HEK293 (cell line): ENCODE data around the gene PLOD3.
A peak's percentile ranks its signal among the peaks of the same experiment; 100 is the strongest.

Source experiments
- CTCF ChIA-PET: fragments of 350-600 bp; formaldehyde crosslinking; extraction: SDS; loops from one replicate; lab custom pipeline; 2021; ENCODE audit warnings: antibody characterized with exemption; lab: Yijun Ruan, JAX
- POLR2A ChIA-PET: fragments of 300-600 bp; formaldehyde crosslinking; extraction: SDS; loops from one replicate; lab custom pipeline; 2020; ENCODE audit warnings: antibody characterized with exemption, inconsistent platforms; lab: Yijun Ruan, JAX
- H3K27ac ChIP-seq: fragments of 200-500 bp; sonication (Bioruptor generic); 2 replicates; pipeline ENCODE4 v1.5.1; 2014; ENCODE audit warnings: low read depth, low read length, control low read depth, inconsistent platforms; ENCODE audit errors: extremely low read depth
- H3K36me3 ChIP-seq, 2 experiments: fragments of 200-500 bp in 1 of 2; sonication (Bioruptor generic) in 1 of 2; 1 replicate in 1 of 2; 2 replicates in 1 of 2; pipeline ENCODE4 v1.5.1; 2014 to 2017; ENCODE audit warnings: inconsistent platforms in 2 of 2, low read length in 2 of 2; ENCODE audit not compliant: control insufficient read depth in 2 of 2, insufficient read depth in 1 of 2
- H3K4me1 ChIP-seq: fragments of 200-500 bp; sonication (Bioruptor generic); 2 replicates; pipeline ENCODE4 v1.5.1; 2014; ENCODE audit warnings: mild to moderate bottlenecking, low read length, inconsistent platforms; ENCODE audit not compliant: control insufficient read depth, insufficient read depth
- H3K4me3 ChIP-seq: 2 replicates; pipeline ENCODE4 v1.5.1; 2011; ENCODE audit warnings: low read depth, mild to moderate bottlenecking, control low read depth, low read length, moderate library complexity
- H3K9me3 ChIP-seq: fragments of 200-500 bp; sonication (Bioruptor generic); 2 replicates; pipeline ENCODE4 v1.5.1; 2014; ENCODE audit warnings: low read depth, low read length, inconsistent platforms; ENCODE audit not compliant: control insufficient read depth, insufficient read depth
- BCL11B ChIP-seq: fragments of 450-650 bp; formaldehyde crosslinking; IDR thresholded peaks from 2 replicates; pipeline ENCODE4 v1.5.1; 2016; ENCODE audit warnings: low read depth, missing biosample characterization, missing genetic modification characterization
- EGR2 ChIP-seq: fragments of 450-650 bp; formaldehyde crosslinking; IDR thresholded peaks from 2 replicates; pipeline ENCODE4 v1.5.1; 2016; ENCODE audit warnings: low read depth, missing biosample characterization, missing genetic modification characterization
- GLIS1 ChIP-seq: fragments of 450-650 bp; formaldehyde crosslinking; IDR thresholded peaks from 2 replicates; pipeline ENCODE4 v1.5.1; 2016; ENCODE audit warnings: missing biosample characterization, missing genetic modification characterization
- GLIS2 ChIP-seq: fragments of 450-650 bp; formaldehyde crosslinking; IDR thresholded peaks from 2 replicates; pipeline ENCODE4 v1.5.1; 2016; ENCODE audit warnings: missing biosample characterization, missing genetic modification characterization
- IKZF3 ChIP-seq: fragments of 450-650 bp; IDR thresholded peaks from 2 replicates; pipeline ENCODE4 v1.5.0; 2018; ENCODE audit warnings: missing biosample characterization, mild to moderate bottlenecking, missing genetic modification characterization, moderate library complexity
- ZBTB26 ChIP-seq: fragments of 450-650 bp; formaldehyde crosslinking; optimal IDR thresholded peaks from 2 replicates; pipeline ENCODE3; 2016; ENCODE audit warnings: missing biosample characterization, mild to moderate bottlenecking, missing genetic modification characterization
- ZBTB8A ChIP-seq: fragments of 450-650 bp; formaldehyde crosslinking; IDR thresholded peaks from 2 replicates; pipeline ENCODE4 v1.5.1; 2016; ENCODE audit warnings: missing biosample characterization, missing genetic modification characterization
- ZFHX2 ChIP-seq: fragments of 450-650 bp; formaldehyde crosslinking; conservative IDR thresholded peaks from 2 replicates; pipeline ENCODE4 v1.5.1; 2016; ENCODE audit warnings: missing biosample characterization, missing genetic modification characterization
- ZIC2 ChIP-seq: fragments of 450-650 bp; formaldehyde crosslinking; IDR thresholded peaks from 2 replicates; pipeline ENCODE4 v1.5.1; 2016; ENCODE audit warnings: missing biosample characterization, missing genetic modification characterization
- ZNF10 ChIP-seq: fragments of 450-650 bp; formaldehyde crosslinking; IDR thresholded peaks from 2 replicates; pipeline ENCODE4 v1.5.1; 2017; ENCODE audit warnings: missing biosample characterization, missing genetic modification characterization
- ZNF433 ChIP-seq: fragments of 450-650 bp; formaldehyde crosslinking; IDR thresholded peaks from 2 replicates; pipeline ENCODE4 v1.5.1; 2016; ENCODE audit warnings: missing biosample characterization, missing genetic modification characterization, low read depth
- ZNF449 ChIP-seq: fragments of 450-650 bp; formaldehyde crosslinking; IDR thresholded peaks from 2 replicates; pipeline ENCODE4 v1.5.1; 2017; ENCODE audit warnings: missing biosample characterization, mild to moderate bottlenecking, missing genetic modification characterization, moderate library complexity
- ZNF549 ChIP-seq: fragments of 450-650 bp; IDR thresholded peaks from 2 replicates; pipeline ENCODE4 v1.5.1; 2018; ENCODE audit warnings: missing biosample characterization, missing genetic modification characterization, mild to moderate bottlenecking, inconsistent platforms, moderate library complexity
- ZNF677 ChIP-seq: fragments of 450-650 bp; IDR thresholded peaks from 2 replicates; pipeline ENCODE4 v1.5.0; 2018; ENCODE audit warnings: missing biosample characterization, mild to moderate bottlenecking, missing genetic modification characterization, moderate library complexity
- ZNF777 ChIP-seq: fragments of 450-650 bp; formaldehyde crosslinking; IDR thresholded peaks from 2 replicates; pipeline ENCODE4 v1.5.1; 2017; ENCODE audit warnings: missing biosample characterization, missing genetic modification characterization, borderline replicate concordance
- TF ChIP-seq, protein P1 (sequence below): fragments of 450-650 bp; formaldehyde crosslinking; IDR thresholded peaks from 2 replicates; pipeline ENCODE4 v1.5.1; 2016; ENCODE audit warnings: missing biosample characterization, missing genetic modification characterization
- TF ChIP-seq, protein P2 (sequence below): fragments of 450-650 bp; formaldehyde crosslinking; IDR thresholded peaks from 2 replicates; pipeline ENCODE4 v1.5.1; 2016; ENCODE audit warnings: missing biosample characterization, missing genetic modification characterization
- TF ChIP-seq, protein P3 (sequence below): IDR thresholded peaks from 2 replicates; pipeline ENCODE4 v1.6.1; 2011; ENCODE audit warnings: mild to moderate bottlenecking, low read depth, low read length, borderline replicate concordance

PLOD3 gene

DNA sequence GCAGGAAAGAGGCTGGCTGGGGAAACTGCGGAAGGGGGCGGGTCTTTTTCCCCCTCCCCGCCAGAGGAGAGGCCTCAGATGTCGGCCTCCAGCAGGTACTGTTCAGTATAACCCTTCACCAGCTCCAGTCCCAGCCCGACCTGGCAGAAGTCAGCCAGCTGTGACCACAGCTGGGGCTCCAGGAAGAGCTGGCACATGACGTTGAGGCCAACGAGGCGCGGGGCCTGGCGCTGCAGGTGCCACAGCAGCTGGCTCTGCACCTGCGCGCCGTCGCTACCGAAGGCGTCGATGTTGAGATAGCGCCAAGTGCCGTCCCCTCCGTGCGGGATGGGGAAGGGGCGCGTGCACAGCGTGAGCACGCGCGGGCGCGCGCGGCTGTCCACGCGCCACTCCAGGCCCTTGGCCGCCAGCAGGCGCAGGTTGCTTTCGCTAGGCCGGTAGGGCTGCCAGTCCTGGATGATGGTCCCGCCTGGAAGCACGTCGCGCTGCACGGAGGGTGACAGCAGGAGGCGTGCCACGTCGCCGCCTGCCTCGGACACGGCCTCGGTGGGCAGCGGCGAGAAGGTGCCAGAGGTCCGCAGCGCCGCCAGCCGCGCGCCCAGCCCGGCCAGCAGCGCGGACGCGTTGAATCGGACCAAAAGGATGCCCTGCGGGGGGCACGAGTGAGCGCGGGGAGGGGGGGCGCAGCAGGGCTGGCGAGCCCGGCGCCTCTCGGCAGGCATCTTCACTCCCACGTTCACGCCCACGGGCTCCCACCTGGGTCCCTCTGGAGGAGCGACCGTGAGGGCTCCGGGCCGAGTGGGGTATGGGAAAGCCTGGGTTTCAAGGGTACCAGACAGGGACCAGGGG is 45.2 kb downstream of the PLOD3 start:
- H3K9me3 ChIP-seq: no peaks in the 10 kb centered on the region
- H3K36me3 ChIP-seq: no peaks in the 10 kb centered on the region
- no peak overlapping the region for H3K4me3 ChIP-seq
- no peak overlapping the region for H3K27ac ChIP-seq
- no peak for TF ChIP-seq ZNF677 (tag by site-specific recombination)
- TF ChIP-seq ZNF449 (tag by site-specific recombination): peak; percentile 10; the same call in 1 of the 2 replicates
- 0 out of 2 replicates have a peak, but pooled peaks have one; percentile 26 for TF ChIP-seq ZNF10 (tag by site-specific recombination)
- no peak for TF ChIP-seq ZNF433 (tag by site-specific recombination)
- TF ChIP-seq IKZF3: 0 out of 2 replicates have a peak, but pooled peaks have one; percentile 2
- peak; percentile 75 for TF ChIP-seq ZBTB8A (tag by site-specific recombination)
- TF ChIP-seq, protein P1, sequence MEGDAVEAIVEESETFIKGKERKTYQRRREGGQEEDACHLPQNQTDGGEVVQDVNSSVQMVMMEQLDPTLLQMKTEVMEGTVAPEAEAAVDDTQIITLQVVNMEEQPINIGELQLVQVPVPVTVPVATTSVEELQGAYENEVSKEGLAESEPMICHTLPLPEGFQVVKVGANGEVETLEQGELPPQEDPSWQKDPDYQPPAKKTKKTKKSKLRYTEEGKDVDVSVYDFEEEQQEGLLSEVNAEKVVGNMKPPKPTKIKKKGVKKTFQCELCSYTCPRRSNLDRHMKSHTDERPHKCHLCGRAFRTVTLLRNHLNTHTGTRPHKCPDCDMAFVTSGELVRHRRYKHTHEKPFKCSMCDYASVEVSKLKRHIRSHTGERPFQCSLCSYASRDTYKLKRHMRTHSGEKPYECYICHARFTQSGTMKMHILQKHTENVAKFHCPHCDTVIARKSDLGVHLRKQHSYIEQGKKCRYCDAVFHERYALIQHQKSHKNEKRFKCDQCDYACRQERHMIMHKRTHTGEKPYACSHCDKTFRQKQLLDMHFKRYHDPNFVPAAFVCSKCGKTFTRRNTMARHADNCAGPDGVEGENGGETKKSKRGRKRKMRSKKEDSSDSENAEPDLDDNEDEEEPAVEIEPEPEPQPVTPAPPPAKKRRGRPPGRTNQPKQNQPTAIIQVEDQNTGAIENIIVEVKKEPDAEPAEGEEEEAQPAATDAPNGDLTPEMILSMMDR (tag by site-specific recombination): peak; percentile 77; the same call in 1 of the 2 replicates
- TF ChIP-seq GLIS1 (tag by site-specific recombination): peak; percentile 76; the same call in 1 of the 2 replicates
- peak; percentile 93 for TF ChIP-seq ZIC2 (tag by site-specific recombination)
- peak; percentile 66; the same call in 1 of the 2 replicates for TF ChIP-seq ZNF777 (tag by site-specific recombination)
- TF ChIP-seq GLIS2: peak; percentile 73; the same call in 1 of the 2 replicates
- TF ChIP-seq, protein P2, sequence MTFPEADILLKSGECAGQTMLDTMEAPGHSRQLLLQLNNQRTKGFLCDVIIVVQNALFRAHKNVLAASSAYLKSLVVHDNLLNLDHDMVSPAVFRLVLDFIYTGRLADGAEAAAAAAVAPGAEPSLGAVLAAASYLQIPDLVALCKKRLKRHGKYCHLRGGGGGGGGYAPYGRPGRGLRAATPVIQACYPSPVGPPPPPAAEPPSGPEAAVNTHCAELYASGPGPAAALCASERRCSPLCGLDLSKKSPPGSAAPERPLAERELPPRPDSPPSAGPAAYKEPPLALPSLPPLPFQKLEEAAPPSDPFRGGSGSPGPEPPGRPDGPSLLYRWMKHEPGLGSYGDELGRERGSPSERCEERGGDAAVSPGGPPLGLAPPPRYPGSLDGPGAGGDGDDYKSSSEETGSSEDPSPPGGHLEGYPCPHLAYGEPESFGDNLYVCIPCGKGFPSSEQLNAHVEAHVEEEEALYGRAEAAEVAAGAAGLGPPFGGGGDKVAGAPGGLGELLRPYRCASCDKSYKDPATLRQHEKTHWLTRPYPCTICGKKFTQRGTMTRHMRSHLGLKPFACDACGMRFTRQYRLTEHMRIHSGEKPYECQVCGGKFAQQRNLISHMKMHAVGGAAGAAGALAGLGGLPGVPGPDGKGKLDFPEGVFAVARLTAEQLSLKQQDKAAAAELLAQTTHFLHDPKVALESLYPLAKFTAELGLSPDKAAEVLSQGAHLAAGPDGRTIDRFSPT (tag by site-specific recombination): peak; percentile 33; the same call in 1 of the 2 replicates
- TF ChIP-seq BCL11B (tag by site-specific recombination): no peak
- peak; percentile 78 for TF ChIP-seq EGR2 (tag by site-specific recombination)
- TF ChIP-seq ZFHX2 (tag by site-specific recombination): peak; percentile 94
- peak; percentile 93 for TF ChIP-seq ZBTB26
- TF ChIP-seq ZNF549 (tag by site-specific recombination): no peak
- POLR2A ChIA-PET: no interaction called here
- CTCF ChIA-PET: interaction anchor here (0.7 to 2.7 kb wide), 6 partner anchors 21 to 114 kb away, joined by 4 to 40 read pairs (median 6); no protein-coding TSS in a partner anchor
- H3K4me1 ChIP-seq: peaks cover 8% of the 10 kb centered on the region; the same call in 1 of the 2 replicates

DNA sequence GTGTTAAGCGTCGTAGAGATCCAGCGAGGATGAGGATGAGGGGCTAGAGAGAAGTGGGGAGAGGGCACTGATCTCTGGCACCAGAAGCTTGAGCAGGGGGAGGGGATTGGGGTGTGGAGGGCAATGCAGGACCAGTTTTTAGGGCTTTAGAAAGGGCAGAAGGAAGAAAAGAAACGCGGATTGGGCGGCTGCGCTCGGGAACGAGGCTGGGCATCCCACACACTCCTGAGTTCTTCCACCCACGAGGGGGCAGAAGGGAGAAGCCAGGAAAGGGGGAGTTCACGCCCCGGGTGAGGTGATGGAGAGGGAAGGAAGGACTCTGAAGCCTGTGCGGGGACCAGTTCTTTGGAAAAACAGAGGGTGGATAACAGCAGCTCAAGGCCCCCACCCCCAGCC is 45.9 kb downstream of the PLOD3 start:
- no peak overlapping the region for H3K4me3 ChIP-seq
- TF ChIP-seq ZFHX2 (tag by site-specific recombination) (peak; percentile 83), EGR2 (tag by site-specific recombination) (peak; percentile 78)
- TF ChIP-seq, protein P1 (tag by site-specific recombination): peak; percentile 38; the same call in 1 of the 2 replicates
- TF ChIP-seq, protein P3, sequence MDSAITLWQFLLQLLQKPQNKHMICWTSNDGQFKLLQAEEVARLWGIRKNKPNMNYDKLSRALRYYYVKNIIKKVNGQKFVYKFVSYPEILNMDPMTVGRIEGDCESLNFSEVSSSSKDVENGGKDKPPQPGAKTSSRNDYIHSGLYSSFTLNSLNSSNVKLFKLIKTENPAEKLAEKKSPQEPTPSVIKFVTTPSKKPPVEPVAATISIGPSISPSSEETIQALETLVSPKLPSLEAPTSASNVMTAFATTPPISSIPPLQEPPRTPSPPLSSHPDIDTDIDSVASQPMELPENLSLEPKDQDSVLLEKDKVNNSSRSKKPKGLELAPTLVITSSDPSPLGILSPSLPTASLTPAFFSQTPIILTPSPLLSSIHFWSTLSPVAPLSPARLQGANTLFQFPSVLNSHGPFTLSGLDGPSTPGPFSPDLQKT: no peak
- POLR2A ChIA-PET: no interaction called here
- H3K9me3 ChIP-seq: no peaks in the 10 kb centered on the region
- H3K27ac ChIP-seq: no peak overlapping the region
- H3K4me1 ChIP-seq: peaks cover 13% of the 10 kb centered on the region
- CTCF ChIA-PET: interaction anchor here (0.6 to 2.7 kb wide), 10 partner anchors 9 to 1098 kb away, joined by 3 to 40 read pairs (median 4); no protein-coding TSS in a partner anchor
- H3K36me3 ChIP-seq: no peaks in the 10 kb centered on the region
